GM12878 (cell line): ENCODE data around the gene PIGBOS1. TPM values are rescaled to one million over a fixed set of nuclear protein-coding genes. Genes with fewer than 3 reads are reported as not detected.

Source experiments
- ATAC-seq: fragments of 200-7000 bp; cut with Tn5 transposase; 3 replicates; pipeline ENCODE4 v1.9.1; 2020; ENCODE audit warnings: mild to moderate bottlenecking, moderate library complexity
- BruUV-seq: library from RNA; stranded (reverse); fragments of 400-500 nt; replicated peaks from 2 replicates; lab custom pipeline; 2021; lab: Mats Ljungman, UMichigan
- CTCF ChIA-PET: fragments of 300-600 bp; sonication (Branson Sonifier 250); formaldehyde crosslinking; extraction: SDS; loops from one replicate; lab custom pipeline; 2021; ENCODE audit warnings: inconsistent platforms; lab: Yijun Ruan, JAX
- POLR2A ChIA-PET: fragments of 350-600 bp; formaldehyde crosslinking; extraction: SDS; loops from one replicate; lab custom pipeline; 2021; ENCODE audit warnings: inconsistent platforms; lab: Charles Lee
- RAD21 ChIA-PET: fragments of 300-600 bp; sonication (Branson Sonifier 250); formaldehyde crosslinking; loops from one replicate; lab custom pipeline; 2023; ENCODE audit warnings: antibody characterized with exemption; ENCODE audit not compliant: unreplicated experiment; lab: Charles Lee
- SMC1A ChIA-PET: fragments of 300-600 bp; sonication (Branson Sonifier 250); formaldehyde crosslinking; loops from one replicate; lab custom pipeline; 2023; ENCODE audit not compliant: unreplicated experiment, uncharacterized antibody; lab: Charles Lee
- DNase-seq: peaks from one replicate; pipeline ENCODE4 v3.0.0-alpha.2; 2011; ENCODE audit warnings: low read depth, low spot score
- FAIRE-seq: peaks from 3 replicates; lab custom pipeline; 2011; peaks lifted over from hg19 to GRCh38; lab: Jason Lieb, UNC
- H2AFZ ChIP-seq: 2 replicates; pipeline ENCODE4 v1.6.0; 2011; ENCODE audit warnings: low read depth, low read length, control low read depth; ENCODE audit not compliant: control insufficient read depth
- H3K27ac ChIP-seq: 2 replicates; pipeline ENCODE4 v1.5.1; 2011; ENCODE audit warnings: control low read depth; ENCODE audit not compliant: control insufficient read depth, insufficient read depth
- H3K27me3 ChIP-seq, 2 experiments: replicated peaks in 1 of 2; 2 replicates each; pipeline versions ENCODE4 v1.6.0 to v1.6.1; 2011; ENCODE audit warnings: low read length in 1 of 2; ENCODE audit not compliant: control insufficient read depth in 2 of 2, insufficient read depth in 2 of 2
- H3K36me3 ChIP-seq, 2 experiments: 2 replicates each; pipeline ENCODE4 v1.5.1; 2011; ENCODE audit warnings: low read length in 1 of 2; ENCODE audit not compliant: control insufficient read depth in 2 of 2, insufficient read depth in 2 of 2
- H3K4me1 ChIP-seq: 2 replicates; pipeline ENCODE4 v1.6.1; 2011; ENCODE audit warnings: mild to moderate bottlenecking, low read length, moderate library complexity, mixed read lengths; ENCODE audit not compliant: control insufficient read depth, insufficient read depth
- H3K4me2 ChIP-seq: 2 replicates; pipeline ENCODE4 v1.6.0; 2011; ENCODE audit warnings: control low read depth; ENCODE audit not compliant: control insufficient read depth, insufficient read depth
- H3K4me3 ChIP-seq: fragments of 200-600 bp; sonication (generic); 2 replicates; pipeline ENCODE4 v1.5.1; 2016
- H3K79me2 ChIP-seq: 2 replicates; pipeline ENCODE4 v1.6.0; 2011; ENCODE audit warnings: low read length; ENCODE audit not compliant: control insufficient read depth, insufficient read depth
- H3K9ac ChIP-seq: 2 replicates; pipeline ENCODE4 v1.8.0; 2011; ENCODE audit warnings: low read length, control low read depth, mixed read lengths; ENCODE audit not compliant: control insufficient read depth, insufficient read depth
- H3K9me3 ChIP-seq: replicated peaks from 3 replicates; pipeline ENCODE4 v1.5.1; 2011; ENCODE audit warnings: mild to moderate bottlenecking, low read length; ENCODE audit not compliant: control insufficient read depth, insufficient read depth
- H4K20me1 ChIP-seq: 2 replicates; pipeline ENCODE4 v1.6.0; 2011; ENCODE audit not compliant: control insufficient read depth, insufficient read depth
- BACH1 ChIP-seq: fragments of 450-650 bp; IDR thresholded peaks from 2 replicates; pipeline ENCODE4 v1.6.1; 2017; ENCODE audit warnings: mild to moderate bottlenecking, borderline replicate concordance
- CEBPB ChIP-seq, 2 experiments: fragments of 150-350 bp in 1 of 2; IDR thresholded peaks; 2 replicates each; pipeline ENCODE4 v1.6.1; 2012 to 2014; ENCODE audit warnings: low read depth in 2 of 2, low read length in 2 of 2, borderline replicate concordance in 1 of 2, inconsistent platforms in 1 of 2
- CREB1 ChIP-seq: IDR thresholded peaks from 2 replicates; pipeline ENCODE4 v1.6.1; 2012; ENCODE audit warnings: low read depth, mild to moderate bottlenecking, inconsistent platforms
- NFIC ChIP-seq: IDR thresholded peaks from 2 replicates; pipeline ENCODE4 v1.6.1; 2012; ENCODE audit warnings: low read depth, mild to moderate bottlenecking, inconsistent platforms, low read length, moderate library complexity
- NFYB ChIP-seq: IDR thresholded peaks from 2 replicates; pipeline ENCODE4 v1.6.1; 2011; ENCODE audit warnings: low read depth, mild to moderate bottlenecking, low read length, improper control_type of control experiment, moderate library complexity; ENCODE audit not compliant: insufficient read depth
- NR2C1 ChIP-seq: fragments of 450-650 bp; IDR thresholded peaks from 2 replicates; pipeline ENCODE4 v1.6.1; 2017; ENCODE audit warnings: antibody characterized with exemption, mild to moderate bottlenecking, moderate library complexity
- PKNOX1 ChIP-seq: fragments of 450-650 bp; IDR thresholded peaks from 2 replicates; pipeline ENCODE4 v1.6.1; 2016; ENCODE audit warnings: mild to moderate bottlenecking
- SIN3A ChIP-seq: IDR thresholded peaks from 2 replicates; pipeline ENCODE4 v1.6.1; 2012; ENCODE audit warnings: low read depth, low read length, improper control_type of control experiment
- SMARCA5 ChIP-seq: fragments of 450-650 bp; IDR thresholded peaks from 2 replicates; pipeline ENCODE4 v1.6.1; 2017; ENCODE audit warnings: mild to moderate bottlenecking
- TAF1 ChIP-seq: IDR thresholded peaks from 2 replicates; pipeline ENCODE4 v1.6.1; 2011; ENCODE audit warnings: mild to moderate bottlenecking, low read depth, low read length, borderline replicate concordance
- ZBTB40 ChIP-seq: fragments of 450-650 bp; IDR thresholded peaks from 2 replicates; pipeline ENCODE4 v1.6.1; 2016; ENCODE audit warnings: mild to moderate bottlenecking, moderate library complexity, borderline replicate concordance
- ZNF217 ChIP-seq: fragments of 450-650 bp; IDR thresholded peaks from 2 replicates; pipeline ENCODE4 v1.6.1; 2017; ENCODE audit warnings: antibody characterized with exemption, mild to moderate bottlenecking
- ZNF687 ChIP-seq: fragments of 450-650 bp; IDR thresholded peaks from 2 replicates; pipeline ENCODE4 v1.6.1; 2017; ENCODE audit warnings: mild to moderate bottlenecking, moderate library complexity
- WGBS: methylation state at CpG from one replicate; pipeline ENCODE4 v1.1.6; 2016; ENCODE audit warnings: low lambda C conversion rate; ENCODE audit not compliant: insufficient replicate concordance, insufficient coverage; ENCODE audit errors: missing lambda C conversion rate; 5-methylcytosine and 5-hydroxymethylcytosine counted together
- in situ Hi-C: fragments of 300-500 bp; cut with MboI; formaldehyde crosslinking; loops from 9 replicates; pipeline ENCODE4 v1.14.3; 2018; ENCODE audit warnings: mixed read lengths
- intact Hi-C: fragments of 100-400 bp; cut with micrococcal nuclease; formaldehyde crosslinking; loops from one replicate; pipeline ENCODE4 v1.14.2; 2022; ENCODE audit not compliant: unreplicated experiment
- polyA plus RNA-seq, 11 experiments: library from polyadenylated mRNA; depleted of rRNA in 4 of 11; unstranded in 6 of 11; stranded (reverse) in 5 of 11; fragments of >200 nt; fragmentation: Nextera tagmentation in 4 of 11; fragmentation: Illumina TruSeq in 1 of 11; extraction: Ambion mirVana in 4 of 11; extraction: Trizol in 1 of 11; gene quantifications; 1 replicate in 1 of 11; 2 replicates in 10 of 11; pipeline versions ENCODE4 v1.2.1 to v1.2.3, GENCODE V29; 2011 to 2016; ENCODE audit warnings: inconsistent platforms in 2 of 11, missing spikeins in 2 of 11, low read depth in 1 of 11
- total RNA-seq, 4 experiments: library from RNA; depleted of rRNA in 3 of 4; stranded (reverse); fragments of >200 nt in 3 of 4; fragmentation: Illumina TruSeq in 1 of 4; extraction: Trizol in 1 of 4; gene quantifications; 2 replicates each; pipeline versions ENCODE4 v1.2.1 to v1.2.3, GENCODE V29; 2013 to 2021

The PIGBOS1 gene
- total and polyA plus RNA-seq, 10 of the 15 experiments (the other 5 are each of a cell fraction or from before 2014, with no cell fraction given) = 7.1 to 24.7 (median 10.2) TPM

GRCh38 chr15:55319537-55320237, 764 bp upstream of the PIGBOS1 start:
- Histone ChIP-seq H4K20me1 (no peaks in the 10 kb centered on the region), H3K9me3 (no peaks in the 10 kb centered on the region), H3K79me2 (peaks cover 33% of the 10 kb centered on the region), H3K27ac (peak overlapping the region; percentile 100), H3K4me1 (no peaks in the 10 kb centered on the region), H3K9ac (peak overlapping the region; percentile 100), H3K4me3 (peak overlapping the region; percentile 80), H3K4me2 (peak overlapping the region; percentile 92), H3K36me3 (no peaks in the 10 kb centered on the region; a peak in 1 of 4 replicates), H3K27me3 (no peaks in the 10 kb centered on the region), H2AFZ (peak overlapping the region; percentile 99)
- ChIA-PET POLR2A (interaction anchor here (0.6 to 2.5 kb wide), 4 partner anchors 38 to 88 kb away, joined by 3 to 12 read pairs (median 4); partner anchors contain the start of genes CCPG1 and PIERCE2), SMC1A (interaction anchor here (0.6 to 2.5 kb wide), 18 partner anchors 20 to 122 kb away, joined by 3 to 13 read pairs (median 5); partner anchors contain the start of genes CCPG1 and PIERCE2), RAD21 (interaction anchor here (0.9 to 2.3 kb wide), 7 partner anchors 29 to 123 kb away, joined by 3 to 24 read pairs (median 4); partner anchors contain the start of genes CCPG1, PIERCE2 and RSL24D1), CTCF (interaction anchor here (0.6 to 2.0 kb wide), 11 partner anchors 25 to 140 kb away, joined by 3 to 11 read pairs (median 3); partner anchors contain the start of genes CCPG1, PIERCE2 and RSL24D1)
- DNase-seq = peak; percentile 32
- peak; percentile 75 for FAIRE-seq
- peak; percentile 83 for ATAC-seq
- BruUV-seq = TSS peak; percentile 88
- 0% methylated on average over 4 of the region's 4 CpGs for WGBS
- in situ Hi-C loops (no loop called here), intact Hi-C loops (loop anchor here (2.0 kb wide), 1 partner anchor 89 kb away; the partner anchor contains the start of genes CCPG1 and PIERCE2)
- TF ChIP-seq CREB1 (peak; percentile 63; the same call in 1 of the 2 replicates), ZNF687 (peak; percentile 47; the same call in 1 of the 2 replicates), PKNOX1 (peak; percentile 32; the same call in 1 of the 2 replicates), SIN3A (no peak), NFIC (peak; percentile 21; the same call in 1 of the 2 replicates), NFYB (peak; percentile 57; the same call in 1 of the 2 replicates), BACH1 (no peak), ZNF217 (peak; percentile 93), TAF1 (no peak), ZBTB40 (0 out of 2 replicates have a peak, but pooled peaks have one; percentile 7), CEBPB (IDR thresholded peaks at IDR 0.05; ENCODE audit: borderline replicate concordance in 1 of 2, low read depth in 2 of 2, low read length in 2 of 2) (no peak), SMARCA5 (peak; percentile 48), NR2C1 (peak; percentile 83)
